KOPT-K1 (cell line): Measurements from ENCODE around the gene MADD.

Source experiments
- H3K27ac ChIP-seq: fragments of 200-600 bp; sonication (generic); 2 replicates; pipeline ENCODE4 v1.5.1; 2016; ENCODE audit warnings: antibody characterized with exemption, mild to moderate bottlenecking, low read depth, low read length; ENCODE audit not compliant: poor library complexity, severe bottlenecking
- H3K36me3 ChIP-seq: fragments of 200-600 bp; sonication (generic); 2 replicates; pipeline ENCODE4 v1.5.1; 2017; ENCODE audit warnings: antibody characterized with exemption, mild to moderate bottlenecking, low read length, moderate library complexity; ENCODE audit not compliant: insufficient read depth
- H3K9me3 ChIP-seq: fragments of 200-600 bp; sonication (generic); 2 replicates; pipeline ENCODE4 v1.5.1; 2017; ENCODE audit warnings: antibody characterized with exemption, low read length, mild to moderate bottlenecking; ENCODE audit not compliant: insufficient read depth, poor library complexity, severe bottlenecking

The MADD gene

GRCh38 chr11:47345890-47346563 is 76.1 kb downstream of the MADD start:
- Histone ChIP-seq H3K27ac (no peak overlapping the region), H3K9me3 (no peaks in the 10 kb centered on the region), H3K36me3 (no peaks in the 10 kb centered on the region)

DNA sequence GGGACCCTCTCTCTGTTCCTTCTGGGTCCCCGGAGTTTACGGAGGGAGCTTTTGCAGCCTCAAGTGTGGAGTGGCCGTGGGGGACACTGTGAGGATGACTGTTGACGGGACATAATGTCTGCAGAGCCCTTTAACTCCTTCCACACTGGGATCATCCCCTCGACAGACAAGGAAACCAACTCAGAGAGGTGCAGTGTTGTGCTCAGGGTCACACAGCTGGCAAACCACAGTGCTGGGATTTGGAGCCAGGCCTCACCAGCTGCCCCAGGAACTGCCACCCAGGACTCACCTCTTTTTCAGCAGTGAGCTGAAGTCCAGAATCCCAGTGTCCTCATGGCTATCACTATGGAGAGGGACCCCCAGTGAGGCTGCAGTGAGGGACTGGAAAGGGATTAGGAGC is 77.2 kb downstream of the MADD start:
- no peak overlapping the region for H3K27ac ChIP-seq
- no peaks in the 10 kb centered on the region for H3K36me3 ChIP-seq

GRCh38 chr11:47348131-47348802 is 78.3 kb downstream of the MADD start:
- no peaks in the 10 kb centered on the region for H3K9me3 ChIP-seq
- no peaks in the 10 kb centered on the region for H3K36me3 ChIP-seq
- H3K27ac ChIP-seq: no peak overlapping the region

More for the DNA sequence above, 77.2 kb downstream of the MADD start:
- H3K9me3 ChIP-seq: no peaks in the 10 kb centered on the region

GRCh38 chr11:47348859-47349258 is 78.9 kb downstream of the MADD start:
- no peak overlapping the region for H3K27ac ChIP-seq
- no peaks in the 10 kb centered on the region for H3K36me3 ChIP-seq

GRCh38 chr11:47349521-47350095 is 79.7 kb downstream of the MADD start:
- H3K9me3 ChIP-seq: no peaks in the 10 kb centered on the region

More at GRCh38 chr11:47348859-47349258, 78.9 kb downstream of the MADD start:
- H3K9me3 ChIP-seq: no peaks in the 10 kb centered on the region

GRCh38 chr11:47350315-47350714 is 80.4 kb downstream of the MADD start:
- H3K36me3 ChIP-seq: no peaks in the 10 kb centered on the region
- no peaks in the 10 kb centered on the region for H3K9me3 ChIP-seq
- H3K27ac ChIP-seq: no peak overlapping the region

More at GRCh38 chr11:47349521-47350095, 79.7 kb downstream of the MADD start:
- Histone ChIP-seq H3K27ac (no peak overlapping the region), H3K36me3 (no peaks in the 10 kb centered on the region)

GRCh38 chr11:47351156-47352126 is 81.5 kb downstream of the MADD start:
- Histone ChIP-seq H3K36me3 (no peaks in the 10 kb centered on the region), H3K27ac (no peak overlapping the region), H3K9me3 (no peaks in the 10 kb centered on the region)

DNA sequence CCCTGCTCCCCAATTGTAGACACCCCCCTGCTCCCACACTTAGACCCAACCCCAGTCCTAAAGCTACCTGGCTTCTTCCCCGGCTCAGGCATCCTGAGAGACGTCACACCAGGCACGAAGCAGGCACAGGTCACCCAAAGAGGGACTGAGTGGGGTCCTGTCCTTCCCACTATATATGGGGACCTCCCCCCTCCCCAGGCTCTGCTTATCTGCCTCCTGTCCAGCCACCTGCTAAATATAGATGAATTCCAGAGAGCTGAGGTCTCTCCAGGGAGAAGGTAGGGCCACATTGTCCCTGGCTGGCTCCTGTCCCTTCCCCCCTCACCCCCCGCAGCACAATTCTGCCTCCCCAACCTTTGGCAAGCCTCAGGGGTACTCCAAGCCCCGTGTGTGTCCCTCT is 82.6 kb downstream of the MADD start, which contains the start of gene MYBPC3:
MYBPC3 (minus strand) TSS at position 147 of the 400 bp plus-strand sequence; CDS start at position 92, 55 bp downstream.
- H3K36me3 ChIP-seq: no peaks in the 10 kb centered on the region
- peaks cover 9% of the 10 kb centered on the region for H3K9me3 ChIP-seq
- H3K27ac ChIP-seq: no peak within 1 kb of the TSS

- H3K27ac ChIP-seq: no peak overlapping the region
These were observed 84.2 kb downstream of the MADD start for GRCh38 chr11:47353978-47354774.

GRCh38 chr11:47354913-47355282 is 85.0 kb downstream of the MADD start:
- Histone ChIP-seq H3K36me3 (no peaks in the 10 kb centered on the region), H3K9me3 (peaks cover 9% of the 10 kb centered on the region), H3K27ac (no peak overlapping the region)

More at GRCh38 chr11:47353978-47354774, 84.2 kb downstream of the MADD start:
- no peaks in the 10 kb centered on the region for H3K36me3 ChIP-seq
- H3K9me3 ChIP-seq: peaks cover 9% of the 10 kb centered on the region

- Histone ChIP-seq H3K27ac (no peak overlapping the region), H3K9me3 (peaks cover 9% of the 10 kb centered on the region), H3K36me3 (no peaks in the 10 kb centered on the region)
These were observed 85.6 kb downstream of the MADD start for GRCh38 chr11:47355283-47356128.

GRCh38 chr11:47356129-47356997 is 86.4 kb downstream of the MADD start:
- Histone ChIP-seq H3K9me3 (peaks cover 9% of the 10 kb centered on the region), H3K27ac (no peak overlapping the region), H3K36me3 (no peaks in the 10 kb centered on the region)

GRCh38 chr11:47356998-47357329 is 87.0 kb downstream of the MADD start:
- H3K27ac ChIP-seq: no peak overlapping the region
- peaks cover 9% of the 10 kb centered on the region for H3K9me3 ChIP-seq
- H3K36me3 ChIP-seq: no peaks in the 10 kb centered on the region
